Measurements from ENCODE around the gene SLC27A1. TPM values are rescaled to one million over a fixed set of nuclear protein-coding genes. Genes with fewer than 3 reads are reported as not detected.

SLC27A1 gene
- total and polyA plus RNA-seq, 10 of the 15 experiments (the other 5 are each of a cell fraction or from before 2014, with no cell fraction given), result 0.11 to 2.3 (median 1.2) TPM

DNA sequence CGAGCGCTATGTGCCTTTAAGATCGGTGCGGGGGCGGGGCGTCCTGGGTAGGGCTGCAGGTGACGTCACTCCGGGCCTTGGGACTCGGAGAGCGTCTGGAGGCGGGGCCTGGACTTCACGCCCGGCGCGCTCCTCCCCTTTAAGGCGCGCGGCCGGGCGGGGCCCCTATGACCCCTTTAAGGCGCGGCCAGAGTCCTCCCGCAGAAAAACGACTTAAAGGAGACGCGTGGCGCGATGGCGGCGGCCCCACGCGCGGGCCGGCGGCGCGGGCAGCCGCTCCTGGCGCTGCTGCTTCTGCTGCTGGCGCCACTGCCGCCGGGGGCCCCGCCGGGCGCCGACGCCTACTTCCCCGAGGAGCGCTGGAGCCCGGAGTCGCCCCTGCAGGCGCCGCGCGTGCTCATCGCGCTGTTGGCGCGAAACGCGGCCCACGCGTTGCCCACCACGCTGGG is 85.2 kb downstream of the SLC27A1 start, which contains the start of gene COLGALT1 (continued):
- TF ChIP-seq, protein P1, sequence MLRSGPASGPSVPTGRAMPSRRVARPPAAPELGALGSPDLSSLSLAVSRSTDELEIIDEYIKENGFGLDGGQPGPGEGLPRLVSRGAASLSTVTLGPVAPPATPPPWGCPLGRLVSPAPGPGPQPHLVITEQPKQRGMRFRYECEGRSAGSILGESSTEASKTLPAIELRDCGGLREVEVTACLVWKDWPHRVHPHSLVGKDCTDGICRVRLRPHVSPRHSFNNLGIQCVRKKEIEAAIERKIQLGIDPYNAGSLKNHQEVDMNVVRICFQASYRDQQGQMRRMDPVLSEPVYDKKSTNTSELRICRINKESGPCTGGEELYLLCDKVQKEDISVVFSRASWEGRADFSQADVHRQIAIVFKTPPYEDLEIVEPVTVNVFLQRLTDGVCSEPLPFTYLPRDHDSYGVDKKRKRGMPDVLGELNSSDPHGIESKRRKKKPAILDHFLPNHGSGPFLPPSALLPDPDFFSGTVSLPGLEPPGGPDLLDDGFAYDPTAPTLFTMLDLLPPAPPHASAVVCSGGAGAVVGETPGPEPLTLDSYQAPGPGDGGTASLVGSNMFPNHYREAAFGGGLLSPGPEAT (IDR thresholded peaks at IDR 0.05; ENCODE audit: low read depth), result peak; percentile 96
- no peak for TF ChIP-seq ZNF622 (IDR thresholded peaks at IDR 0.05)
- no peak for TF ChIP-seq ZNF207 (IDR thresholded peaks at IDR 0.05; ENCODE audit: borderline replicate concordance)
- no peak for TF ChIP-seq FOS (IDR thresholded peaks at IDR 0.05; ENCODE audit: borderline replicate concordance, extremely low read depth, insufficient read length)
- TF ChIP-seq DPF2 (IDR thresholded peaks at IDR 0.05), result peak; percentile 68; the same call in 1 of the 2 replicates
- 0 out of 2 replicates have a peak, but pooled peaks have one; percentile 41 for TF ChIP-seq SIN3A (IDR thresholded peaks at IDR 0.05; ENCODE audit: low read depth, low read length)
- no peak for TF ChIP-seq STAT3 (IDR thresholded peaks at IDR 0.05; ENCODE audit: low read depth, low read length)
- TF ChIP-seq MYB (IDR thresholded peaks at IDR 0.05; ENCODE audit: borderline replicate concordance, low read depth, low read length), result no peak
- TF ChIP-seq BHLHE40 (IDR thresholded peaks at IDR 0.05; ENCODE audit: borderline replicate concordance in 1 of 2, low read depth in 2 of 2, low read length in 1 of 2), result peak; percentile 44 to 89; a peak in 2 of 4 replicates
- no peak for TF ChIP-seq RELA (IDR thresholded peaks at IDR 0.05; ENCODE audit: borderline replicate concordance, partially characterized antibody)
- no peak for TF ChIP-seq USF1 (IDR thresholded peaks at IDR 0.05; ENCODE audit: borderline replicate concordance, extremely low read length, insufficient read depth, low read depth, low read length)
- TF ChIP-seq CEBPB (IDR thresholded peaks at IDR 0.05; ENCODE audit: borderline replicate concordance in 1 of 2, low read depth in 2 of 2, low read length in 2 of 2), result no peak
- no peak for TF ChIP-seq KDM1A (IDR thresholded peaks at IDR 0.05; ENCODE audit: borderline replicate concordance)
- TF ChIP-seq SIX5 (IDR thresholded peaks at IDR 0.05; ENCODE audit: low read depth, low read length, severe bottlenecking), result no peak
- TF ChIP-seq HCFC1 (IDR thresholded peaks at IDR 0.05; ENCODE audit: low read length), result no peak
- TF ChIP-seq RAD51 (IDR thresholded peaks at IDR 0.05), result no peak
- TF ChIP-seq NFYA (IDR thresholded peaks at IDR 0.05; ENCODE audit: borderline replicate concordance, low read depth, low read length), result no peak
- TF ChIP-seq, protein P2, sequence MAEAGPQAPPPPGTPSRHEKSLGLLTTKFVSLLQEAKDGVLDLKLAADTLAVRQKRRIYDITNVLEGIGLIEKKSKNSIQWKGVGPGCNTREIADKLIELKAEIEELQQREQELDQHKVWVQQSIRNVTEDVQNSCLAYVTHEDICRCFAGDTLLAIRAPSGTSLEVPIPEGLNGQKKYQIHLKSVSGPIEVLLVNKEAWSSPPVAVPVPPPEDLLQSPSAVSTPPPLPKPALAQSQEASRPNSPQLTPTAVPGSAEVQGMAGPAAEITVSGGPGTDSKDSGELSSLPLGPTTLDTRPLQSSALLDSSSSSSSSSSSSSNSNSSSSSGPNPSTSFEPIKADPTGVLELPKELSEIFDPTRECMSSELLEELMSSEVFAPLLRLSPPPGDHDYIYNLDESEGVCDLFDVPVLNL (IDR thresholded peaks at IDR 0.05; ENCODE audit: low read depth, low read length), result peak; percentile 50; the same call in 1 of the 2 replicates
- no peak for TF ChIP-seq EED (IDR thresholded peaks at IDR 0.05; ENCODE audit: low read depth)
- TF ChIP-seq PAX5 (IDR thresholded peaks at IDR 0.05; ENCODE audit: borderline replicate concordance, low read depth, low read length), result 0 out of 2 replicates have a peak, but pooled peaks have one; percentile 9
- no peak for TF ChIP-seq TCF12 (IDR thresholded peaks at IDR 0.05; ENCODE audit: low read depth, low read length)
- TF ChIP-seq TBL1XR1 (IDR thresholded peaks at IDR 0.05; ENCODE audit: low read depth, low read length), result no peak
- TF ChIP-seq MYC (IDR thresholded peaks at IDR 0.05; ENCODE audit: insufficient read depth, insufficient read length, insufficient replicate concordance, low read length, severe bottlenecking), result no peak
- no peak for TF ChIP-seq BRCA1 (IDR thresholded peaks at IDR 0.05; ENCODE audit: low read depth, low read length)
